ENCODE data around the gene DSC3. TPM values are rescaled to one million over a fixed set of nuclear protein-coding genes. Genes with fewer than 3 reads are reported as not detected.

Gene DSC3
- total RNA-seq, 2 donors from 2014 or later = 3.1 to 5.1 TPM

DNA sequence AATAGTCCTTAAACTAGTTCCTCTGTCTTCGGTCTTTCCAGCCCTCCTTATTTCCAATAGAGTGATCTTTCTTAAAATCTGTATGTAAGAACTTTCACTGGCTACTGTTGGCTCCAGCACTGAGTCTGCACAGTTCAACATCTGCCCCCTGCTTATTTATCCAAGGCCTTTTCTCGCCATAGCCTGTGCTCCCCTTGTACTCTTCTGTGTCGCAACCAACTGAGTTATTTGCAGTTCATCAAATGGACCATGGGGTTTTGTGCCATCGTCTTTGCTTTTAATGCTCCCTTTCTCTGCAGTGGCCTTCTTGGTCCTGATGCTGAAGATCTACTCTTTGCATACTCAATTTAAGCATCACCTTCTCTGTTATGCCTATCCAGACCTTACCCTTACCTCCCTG, 77.3 kb downstream of the DSC3 start:
- Histone ChIP-seq H3K36me3 (no peaks in the 10 kb centered on the region), H3K4me1 (no peaks in the 10 kb centered on the region), H3K27me3 (no peaks in the 10 kb centered on the region), H3K4me3 (no peak overlapping the region), H3K27ac (no peak overlapping the region), H3K9me3 (no peaks in the 10 kb centered on the region)
- DNase-seq (ENCODE audit: low spot score) = no peak
- TF ChIP-seq, protein P1, sequence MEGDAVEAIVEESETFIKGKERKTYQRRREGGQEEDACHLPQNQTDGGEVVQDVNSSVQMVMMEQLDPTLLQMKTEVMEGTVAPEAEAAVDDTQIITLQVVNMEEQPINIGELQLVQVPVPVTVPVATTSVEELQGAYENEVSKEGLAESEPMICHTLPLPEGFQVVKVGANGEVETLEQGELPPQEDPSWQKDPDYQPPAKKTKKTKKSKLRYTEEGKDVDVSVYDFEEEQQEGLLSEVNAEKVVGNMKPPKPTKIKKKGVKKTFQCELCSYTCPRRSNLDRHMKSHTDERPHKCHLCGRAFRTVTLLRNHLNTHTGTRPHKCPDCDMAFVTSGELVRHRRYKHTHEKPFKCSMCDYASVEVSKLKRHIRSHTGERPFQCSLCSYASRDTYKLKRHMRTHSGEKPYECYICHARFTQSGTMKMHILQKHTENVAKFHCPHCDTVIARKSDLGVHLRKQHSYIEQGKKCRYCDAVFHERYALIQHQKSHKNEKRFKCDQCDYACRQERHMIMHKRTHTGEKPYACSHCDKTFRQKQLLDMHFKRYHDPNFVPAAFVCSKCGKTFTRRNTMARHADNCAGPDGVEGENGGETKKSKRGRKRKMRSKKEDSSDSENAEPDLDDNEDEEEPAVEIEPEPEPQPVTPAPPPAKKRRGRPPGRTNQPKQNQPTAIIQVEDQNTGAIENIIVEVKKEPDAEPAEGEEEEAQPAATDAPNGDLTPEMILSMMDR (IDR thresholded peaks at IDR 0.05) = no peak

DNA sequence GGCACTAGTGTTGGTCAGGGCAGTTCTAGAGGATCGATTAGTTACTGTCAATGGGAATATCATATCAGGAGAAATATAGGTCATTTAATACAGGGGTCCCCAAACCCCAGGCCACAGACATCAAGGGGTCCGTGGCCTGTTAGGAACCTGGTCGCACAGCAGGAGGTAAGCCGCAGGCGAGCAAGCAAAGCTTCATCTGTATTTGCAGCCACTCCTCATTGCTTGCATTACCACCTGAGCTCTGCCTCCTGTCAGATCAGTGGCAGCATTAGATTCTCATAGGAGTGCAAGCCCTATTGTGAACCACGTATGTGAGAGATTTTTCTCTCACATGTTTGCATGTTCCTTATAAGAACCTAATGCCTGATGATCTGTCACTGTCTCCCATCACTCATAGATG, 81.9 kb downstream of the DSC3 start:
- Histone ChIP-seq H3K36me3 (no peaks in the 10 kb centered on the region), H3K4me3 (no peak overlapping the region), H3K4me1 (no peaks in the 10 kb centered on the region), H3K9me3 (no peaks in the 10 kb centered on the region), H3K27me3 (no peaks in the 10 kb centered on the region), H3K27ac (no peak overlapping the region)
- no peak for DNase-seq (ENCODE audit: low spot score)
- TF ChIP-seq, protein P1 (IDR thresholded peaks at IDR 0.05) = no peak

DNA sequence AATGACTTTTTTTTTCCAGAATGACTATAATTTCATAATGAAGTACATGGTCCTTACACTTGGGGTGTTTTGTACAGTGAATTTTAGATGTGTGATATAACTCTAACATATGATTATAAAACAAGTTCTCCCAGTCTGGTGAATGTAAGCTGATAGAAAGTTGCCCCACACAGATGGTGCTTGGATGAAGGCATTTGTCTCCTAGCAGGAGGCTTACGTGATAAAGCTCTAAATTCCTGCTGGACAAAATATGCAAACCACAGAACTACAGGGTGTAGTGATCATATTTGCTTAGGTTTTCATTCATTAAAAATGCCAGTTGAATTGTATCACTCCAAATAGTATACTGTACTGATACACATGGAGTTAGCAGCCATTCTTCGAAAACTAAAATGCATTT, 85.5 kb downstream of the DSC3 start:
- Histone ChIP-seq H3K36me3 (no peaks in the 10 kb centered on the region), H3K4me1 (no peaks in the 10 kb centered on the region), H3K4me3 (no peak overlapping the region), H3K27ac (no peak overlapping the region), H3K9me3 (no peaks in the 10 kb centered on the region), H3K27me3 (no peaks in the 10 kb centered on the region)
- no peak for DNase-seq (ENCODE audit: low spot score)
- TF ChIP-seq, protein P1 (IDR thresholded peaks at IDR 0.05) = no peak

DNA sequence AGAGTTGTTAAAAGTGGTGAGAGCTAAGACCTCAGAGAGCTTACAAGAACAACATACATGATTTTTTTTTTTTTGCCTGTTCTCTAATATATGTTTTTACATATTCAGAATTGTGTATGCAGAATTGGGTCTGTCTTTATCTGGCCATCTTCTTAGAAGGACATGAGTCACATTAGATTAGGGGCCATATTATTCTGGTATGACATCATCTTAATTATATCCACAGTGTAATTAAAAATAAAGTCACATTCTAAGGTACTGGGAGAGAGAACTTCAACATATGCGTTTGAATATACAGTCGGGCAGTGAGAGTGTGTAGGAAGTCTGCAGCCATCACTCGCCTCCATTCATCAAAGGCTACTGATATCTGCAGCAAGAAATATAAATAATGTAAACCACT, 88.3 kb downstream of the DSC3 start:
- H3K36me3 ChIP-seq = no peaks in the 10 kb centered on the region

DNA sequence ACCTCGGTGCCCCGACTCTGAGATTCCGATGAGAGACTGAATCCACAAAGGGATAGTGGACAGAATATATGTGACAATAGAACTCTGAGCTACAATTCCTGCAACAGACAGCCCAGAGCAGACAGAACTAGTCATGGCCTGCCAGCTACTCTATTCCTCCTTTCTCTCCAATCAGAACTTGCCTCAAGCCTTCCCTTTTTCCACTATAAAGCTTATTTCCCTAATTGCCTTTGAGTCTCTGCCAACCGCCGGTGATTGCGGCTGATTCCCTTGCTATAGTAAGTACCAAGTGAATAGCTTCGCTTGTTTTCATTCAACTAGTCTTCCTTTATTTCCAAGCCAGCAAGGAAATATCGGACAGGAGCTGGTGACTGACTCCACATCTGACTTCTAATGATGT, 96.8 kb downstream of the DSC3 start:
- no peaks in the 10 kb centered on the region for H3K36me3 ChIP-seq
- no peak for DNase-seq (ENCODE audit: low spot score)
- TF ChIP-seq, protein P1 (IDR thresholded peaks at IDR 0.05) = no peak
- H3K4me1 ChIP-seq = no peaks in the 10 kb centered on the region
- H3K27me3 ChIP-seq = no peaks in the 10 kb centered on the region
- H3K9me3 ChIP-seq = peaks cover 0 to 11% of the 10 kb centered on the region in 2 donors
- H3K4me3 ChIP-seq = no peak overlapping the region
- no peak overlapping the region for H3K27ac ChIP-seq

More for the DNA sequence above, 88.3 kb downstream of the DSC3 start:
- no peak for DNase-seq (ENCODE audit: low spot score)
- H3K4me1 ChIP-seq = no peaks in the 10 kb centered on the region
- TF ChIP-seq, protein P1 (IDR thresholded peaks at IDR 0.05) = no peak
- no peak overlapping the region for H3K4me3 ChIP-seq
- H3K27me3 ChIP-seq = no peaks in the 10 kb centered on the region
- no peaks in the 10 kb centered on the region for H3K9me3 ChIP-seq
- H3K27ac ChIP-seq = no peak overlapping the region

DNA sequence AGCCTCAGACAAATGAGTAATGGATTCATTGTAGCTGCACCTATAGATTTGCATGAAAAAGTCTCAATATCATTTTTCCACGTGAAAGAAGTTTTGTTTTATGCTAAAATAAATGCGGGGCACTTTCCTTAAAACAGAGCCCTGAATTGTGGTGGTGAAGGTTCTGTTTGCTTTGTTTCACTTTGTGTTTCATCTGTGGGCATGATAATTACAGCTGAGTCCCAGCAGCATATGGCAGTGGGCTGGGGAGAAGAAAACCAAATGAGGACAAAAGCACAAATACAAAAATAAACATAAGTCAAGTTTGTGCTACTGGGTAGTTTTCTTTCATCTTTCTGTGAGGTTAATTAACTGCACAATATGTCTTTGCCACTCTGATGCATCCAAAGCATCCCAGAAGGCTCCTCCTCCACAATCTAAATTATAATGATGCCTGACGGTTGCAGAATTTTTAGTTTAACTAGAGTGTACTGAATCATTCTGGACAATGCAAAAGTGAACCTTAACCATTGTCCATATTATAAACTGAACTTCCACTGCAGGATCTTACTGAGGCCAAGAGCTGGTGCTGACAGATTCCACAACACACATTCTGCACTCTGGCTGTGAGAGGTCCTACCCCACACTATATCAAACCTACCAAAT, 97.6 kb downstream of the DSC3 start:
- Histone ChIP-seq H3K36me3 (no peaks in the 10 kb centered on the region), H3K27ac (no peak overlapping the region), H3K4me3 (no peak overlapping the region), H3K4me1 (no peaks in the 10 kb centered on the region), H3K27me3 (no peaks in the 10 kb centered on the region), H3K9me3 (peaks cover 0 to 17% of the 10 kb centered on the region in 2 donors)
- TF ChIP-seq, protein P1 (IDR thresholded peaks at IDR 0.05) = no peak
- DNase-seq (ENCODE audit: low spot score) = no peak

All from right atrium auricular region (tissue), 2 donors.